RCC 7860 (cell line): ENCODE measurements around the gene TBC1D7.
"Not testable (repeated sequence)": the region's sequence is repeated elsewhere in the genome, so short reads cannot be mapped to it uniquely, and the experiment has no call there.

Source experiments
- DNase-seq: peaks from one replicate; pipeline ENCODE4 v3.0.0-alpha.2; 2015; ENCODE audit warnings: low spot score
- FAIRE-seq: peaks from 2 replicates; lab custom pipeline; 2012; peaks lifted over from hg19 to GRCh38; lab: Jason Lieb, UNC

TBC1D7 gene

GRCh38 chr6:13326031-13326586 lies 2.2 kb downstream of the TBC1D7 start:
- DNase-seq = not testable (repeated sequence)

GRCh38 chr6:13319891-13320564 lies 8.3 kb downstream of the TBC1D7 start:
- FAIRE-seq = no peak

More at GRCh38 chr6:13326031-13326586, 2.2 kb downstream of the TBC1D7 start:
- not testable (repeated sequence) for FAIRE-seq

DNA sequence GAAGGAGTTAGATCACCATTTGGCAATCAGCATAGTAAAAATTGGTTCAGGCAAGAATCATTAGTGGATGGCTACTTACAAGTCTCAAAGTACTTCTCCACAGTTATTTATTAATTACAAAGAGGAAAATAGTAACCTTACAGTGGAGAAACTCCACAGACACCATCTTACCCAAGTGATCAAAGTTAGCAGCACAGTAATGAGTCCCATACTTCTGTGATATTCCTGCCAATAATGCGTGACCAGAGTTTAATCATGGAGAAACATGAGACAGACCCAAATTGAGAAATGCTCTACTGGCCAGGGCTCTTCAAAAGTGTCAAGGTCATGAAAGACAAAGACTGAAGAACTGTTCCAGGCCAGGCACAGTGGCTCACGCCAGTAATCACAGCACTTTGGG lies 9.5 kb downstream of the TBC1D7 start:
- FAIRE-seq (no peak), DNase-seq (no peak)

More at GRCh38 chr6:13319891-13320564, 8.3 kb downstream of the TBC1D7 start:
- no peak for DNase-seq

DNA sequence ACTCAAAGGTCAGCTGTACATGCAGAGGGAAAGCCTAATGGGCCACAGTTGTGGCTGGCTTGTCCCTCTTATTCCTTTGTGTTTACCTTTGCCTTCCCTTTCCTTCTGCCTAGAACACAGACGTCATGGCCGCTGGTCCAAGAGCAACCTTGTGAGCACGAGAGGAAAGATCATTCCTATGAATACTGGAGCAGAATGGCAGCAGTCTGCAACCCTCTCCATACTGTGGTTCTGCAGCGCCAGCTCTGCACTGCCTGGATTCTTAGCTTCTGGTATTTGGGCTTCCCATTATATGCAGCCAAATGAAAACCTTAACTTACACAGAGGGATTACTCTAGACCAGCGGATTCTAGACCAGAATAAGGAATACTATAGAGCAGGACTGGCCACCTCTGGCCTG lies 12.4 kb downstream of the TBC1D7 start:
- no peak for FAIRE-seq
- DNase-seq = no peak

DNA sequence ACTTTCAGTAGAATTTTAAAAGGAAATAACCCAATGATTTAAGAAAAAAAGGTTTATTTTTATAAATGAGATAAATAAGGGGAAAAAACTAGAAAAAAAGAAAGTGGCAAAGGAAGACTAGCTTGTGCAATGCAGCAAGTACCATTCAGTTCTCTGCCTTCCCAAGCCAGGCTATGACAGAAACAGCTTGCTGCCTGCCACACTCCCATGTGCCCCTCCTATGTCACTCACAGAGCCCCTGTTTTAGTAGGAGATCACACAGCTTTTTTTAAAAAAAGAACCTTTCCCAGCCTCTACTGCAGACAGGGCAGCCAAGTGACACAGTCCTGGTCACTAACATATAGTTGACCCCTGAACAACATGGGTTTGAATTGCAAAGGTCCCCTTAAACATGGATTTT lies 13.5 kb downstream of the TBC1D7 start:
- no peak for FAIRE-seq
- DNase-seq = no peak

GRCh38 chr6:13311155-13311554 lies 17.2 kb downstream of the TBC1D7 start:
- DNase-seq (no peak), FAIRE-seq (no peak)

GRCh38 chr6:13308332-13308731 lies 20.0 kb downstream of the TBC1D7 start:
- DNase-seq (no peak), FAIRE-seq (no peak)

- DNase-seq (peak; percentile 87), FAIRE-seq (peak; percentile 95)
These were observed 20.8 kb downstream of the TBC1D7 start for GRCh38 chr6:13307508-13307995.

DNA sequence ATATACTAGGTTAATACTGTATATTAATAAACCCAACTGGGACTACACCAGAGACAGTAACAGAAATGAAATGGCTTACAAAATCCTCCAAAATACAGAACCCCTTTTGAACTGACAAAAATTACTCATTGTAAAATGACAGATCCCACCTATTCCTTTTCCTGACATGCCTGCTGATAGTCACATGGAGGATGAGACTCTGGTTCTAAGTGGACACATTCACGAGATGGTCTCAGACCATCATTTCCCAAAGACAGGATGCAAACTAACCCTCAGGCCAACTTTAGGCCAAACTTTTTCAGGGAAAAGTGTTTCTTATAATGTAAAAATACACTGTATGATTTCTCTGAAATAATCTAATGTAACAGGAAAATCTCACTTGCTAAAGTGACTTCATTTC lies 22.5 kb downstream of the TBC1D7 start:
- FAIRE-seq (no peak), DNase-seq (no peak)

GRCh38 chr6:13305288-13305687 lies 23.0 kb downstream of the TBC1D7 start:
- FAIRE-seq (no peak), DNase-seq (no peak)

DNA sequence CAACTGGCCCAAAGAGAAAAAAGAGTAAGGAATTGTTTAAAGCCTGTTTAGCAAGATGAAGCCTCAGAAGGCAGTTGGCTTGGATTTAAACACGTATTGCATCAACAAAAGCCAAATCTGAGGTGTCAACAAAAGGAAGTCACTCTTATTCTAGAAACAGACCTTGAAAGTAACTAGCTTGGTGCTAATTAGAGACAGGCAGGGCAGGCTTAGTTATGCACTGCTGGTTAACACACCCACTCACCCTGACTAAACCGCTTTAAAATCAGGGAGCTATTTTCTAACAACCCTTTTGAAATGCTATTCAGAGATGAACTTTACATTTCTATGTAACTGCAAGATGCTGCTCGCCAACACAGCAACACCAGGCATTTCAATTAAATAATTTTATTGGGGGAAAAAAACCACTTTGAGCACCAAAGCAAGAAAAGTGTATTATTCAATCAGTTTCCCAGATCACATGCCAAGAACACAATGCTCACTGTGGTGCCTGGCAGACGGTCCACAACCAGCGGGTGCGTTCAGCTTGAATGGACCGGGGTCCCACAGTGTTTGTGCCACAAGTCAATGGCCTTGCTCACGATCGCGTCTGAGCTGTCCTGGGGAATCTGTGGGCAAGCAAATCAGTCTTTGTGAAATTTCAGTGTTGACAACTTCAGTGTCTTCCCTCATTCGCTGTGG lies 23.6 kb downstream of the TBC1D7 start:
- DNase-seq (peak; percentile 14), FAIRE-seq (no peak)

DNA sequence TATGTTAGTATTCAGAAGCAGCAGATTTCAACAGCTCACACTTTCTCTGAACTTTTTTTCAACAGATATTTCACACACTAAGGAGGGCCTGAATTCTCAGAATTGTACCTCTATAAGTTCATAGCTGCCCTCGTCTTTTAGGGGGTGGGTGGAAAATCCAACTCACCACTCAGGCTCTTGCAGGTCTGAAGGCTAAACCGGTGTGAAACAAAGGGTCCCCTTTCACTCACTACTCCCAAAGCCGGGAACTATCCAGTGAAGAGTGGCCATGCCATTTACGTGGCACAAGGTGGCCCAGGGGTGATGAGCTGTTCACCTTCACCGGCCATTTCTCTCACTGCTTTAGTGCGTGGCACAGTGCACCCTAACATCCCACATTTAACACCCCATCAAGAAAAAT lies 24.2 kb downstream of the TBC1D7 start:
- no peak for FAIRE-seq

DNA sequence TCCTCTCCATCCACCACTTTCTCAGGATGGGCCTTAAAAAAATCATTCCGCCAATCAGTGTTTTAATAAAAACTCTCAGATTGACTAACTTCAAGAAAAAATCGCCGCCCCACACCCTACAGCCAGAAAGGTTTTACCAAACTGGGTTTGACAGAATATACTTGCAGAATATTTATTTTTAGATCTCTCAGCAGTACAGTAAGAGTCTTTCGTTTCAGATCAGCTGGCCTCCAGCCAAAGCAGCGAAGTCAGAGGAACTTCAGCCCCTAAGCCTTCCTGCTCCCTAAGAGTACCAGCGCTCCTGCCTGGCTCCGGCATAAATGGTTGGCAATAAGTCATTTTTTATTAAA lies 24.7 kb downstream of the TBC1D7 start:
- no peak for FAIRE-seq
- DNase-seq = peak; percentile 30

More for the DNA sequence above, 24.2 kb downstream of the TBC1D7 start:
- no peak for DNase-seq

DNA sequence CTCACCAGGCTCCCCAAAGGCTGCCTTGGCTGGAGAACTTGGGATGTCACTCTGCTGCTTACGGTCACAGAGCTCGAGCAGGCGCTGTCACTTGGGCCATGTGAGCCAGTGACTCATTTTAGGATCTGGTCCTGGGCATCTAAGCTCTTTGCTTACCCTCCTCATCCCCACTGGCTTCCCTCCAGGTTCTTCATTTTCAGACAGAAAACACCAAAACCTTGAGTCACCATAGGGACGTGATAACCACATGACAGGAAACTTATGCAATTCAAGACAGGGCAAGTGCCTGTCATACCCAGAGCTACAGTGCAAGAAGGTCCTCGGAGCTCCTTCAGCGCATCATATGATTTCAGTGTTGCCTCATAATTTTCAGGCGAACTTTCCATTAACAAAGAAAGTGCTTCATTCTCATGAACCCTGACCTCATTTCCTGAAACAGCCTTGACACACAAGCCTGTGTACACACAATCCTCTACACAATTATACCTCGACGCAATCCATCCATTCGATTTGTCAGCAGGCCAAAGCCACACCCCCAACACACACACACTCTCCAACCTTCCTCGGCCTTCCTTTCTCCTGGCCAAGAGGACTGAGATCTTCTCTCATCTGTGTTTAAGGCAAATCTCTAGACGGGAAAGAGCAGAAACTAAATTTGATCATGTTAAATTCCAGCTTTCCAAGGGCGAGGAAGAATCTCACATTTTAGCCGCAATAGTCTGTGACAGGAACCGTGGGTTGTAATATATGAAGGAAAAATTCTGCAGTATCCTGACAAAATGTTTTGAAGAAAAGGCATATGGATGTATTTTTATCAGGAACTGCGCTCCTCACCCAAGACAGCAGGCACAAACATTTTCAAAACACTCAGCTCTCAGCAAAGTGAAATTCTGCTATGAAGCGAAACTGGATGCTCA lies 25.3 kb downstream of the TBC1D7 start:
- DNase-seq = peak; percentile 96
- peak; percentile 88 for FAIRE-seq

DNA sequence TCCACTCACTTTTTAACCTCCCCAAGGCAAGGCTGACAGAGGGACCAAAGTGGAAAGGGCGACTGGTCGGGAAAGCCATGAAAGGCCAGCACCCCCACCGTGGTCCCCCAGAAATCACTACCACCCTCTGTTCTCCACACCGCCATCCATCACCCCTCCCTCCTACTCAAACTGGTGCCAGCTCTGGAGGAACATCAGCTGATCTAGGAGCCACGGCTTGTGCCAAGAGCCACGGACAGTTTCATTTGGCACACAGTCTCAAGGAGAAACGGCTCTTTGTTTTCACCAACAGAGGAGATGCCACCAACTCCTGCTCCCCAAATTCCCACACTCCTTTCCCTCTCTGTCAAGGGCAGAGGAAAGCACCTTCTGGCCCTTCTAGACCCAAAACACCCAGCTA lies 26.0 kb downstream of the TBC1D7 start:
- FAIRE-seq = no peak

DNA sequence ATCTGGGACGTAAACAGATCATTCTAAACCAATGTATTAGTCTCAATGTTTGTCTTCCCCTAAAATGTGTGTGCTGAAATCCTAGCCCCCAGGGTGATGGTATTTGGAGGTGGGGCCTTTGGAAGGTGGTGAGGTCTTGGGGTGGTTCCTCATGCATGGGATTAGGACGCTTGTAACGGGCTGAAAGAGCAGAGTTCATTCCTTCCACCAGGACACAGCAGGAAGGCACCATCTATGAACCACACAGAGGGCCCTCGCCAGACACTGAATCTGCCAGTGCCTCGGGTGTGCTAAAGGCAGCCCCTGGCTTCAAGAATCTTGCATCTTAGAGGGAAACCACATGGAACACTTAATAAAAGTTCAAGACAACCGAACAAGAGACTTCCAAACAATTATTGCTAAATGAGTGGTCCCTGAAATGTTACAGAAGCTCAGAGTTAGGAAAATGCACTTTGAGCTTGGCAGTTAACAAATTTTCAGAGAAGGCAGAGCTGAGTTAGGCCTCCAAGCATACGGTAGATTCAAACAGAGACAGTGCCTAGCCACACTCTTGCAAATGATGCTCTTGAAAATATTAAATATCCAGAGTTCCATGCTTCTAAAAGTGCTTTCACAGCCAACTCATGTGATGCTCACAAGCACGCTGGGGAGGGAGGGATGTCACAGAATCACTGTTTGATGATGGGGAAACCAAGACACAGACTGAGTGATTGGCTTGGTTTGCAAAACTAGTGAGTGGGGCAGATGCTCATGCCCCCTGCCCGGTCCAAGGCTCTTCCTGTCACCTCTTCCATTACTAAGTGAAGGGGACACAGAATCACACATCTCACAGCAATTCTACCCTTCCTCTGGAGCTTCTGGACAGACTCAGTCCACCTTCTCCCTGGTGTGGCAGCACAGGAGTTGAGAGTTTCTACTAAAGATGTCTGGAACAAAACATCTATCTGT lies 27.4 kb downstream of the TBC1D7 start:
- FAIRE-seq = no peak

More for the DNA sequence above, 26.0 kb downstream of the TBC1D7 start:
- no peak for DNase-seq

GRCh38 chr6:13299918-13300317 lies 28.4 kb downstream of the TBC1D7 start:
- DNase-seq (no peak), FAIRE-seq (no peak)

More for the DNA sequence above, 27.4 kb downstream of the TBC1D7 start:
- DNase-seq = no peak

DNA sequence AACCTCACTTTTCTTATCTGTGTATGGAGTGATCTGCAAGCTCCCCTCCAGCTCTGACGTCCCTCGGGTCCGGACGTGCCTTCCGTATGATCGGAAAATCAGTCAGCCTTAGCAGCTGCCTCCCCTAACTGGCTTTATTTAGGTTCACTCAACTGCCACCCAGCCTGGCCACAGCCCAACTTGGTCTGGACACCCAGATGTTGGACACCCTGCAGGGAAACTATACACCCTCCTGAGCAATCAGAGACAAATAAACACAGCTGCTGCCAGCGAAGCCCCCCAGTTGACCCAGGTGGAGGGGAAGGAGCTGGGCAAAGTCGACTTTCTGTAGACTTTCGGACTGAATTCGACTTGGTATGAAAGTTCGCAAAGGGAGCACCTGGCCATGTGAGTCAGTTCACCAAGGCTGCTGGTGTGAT lies 28.9 kb downstream of the TBC1D7 start:
- FAIRE-seq = no peak
- no peak for DNase-seq

DNA sequence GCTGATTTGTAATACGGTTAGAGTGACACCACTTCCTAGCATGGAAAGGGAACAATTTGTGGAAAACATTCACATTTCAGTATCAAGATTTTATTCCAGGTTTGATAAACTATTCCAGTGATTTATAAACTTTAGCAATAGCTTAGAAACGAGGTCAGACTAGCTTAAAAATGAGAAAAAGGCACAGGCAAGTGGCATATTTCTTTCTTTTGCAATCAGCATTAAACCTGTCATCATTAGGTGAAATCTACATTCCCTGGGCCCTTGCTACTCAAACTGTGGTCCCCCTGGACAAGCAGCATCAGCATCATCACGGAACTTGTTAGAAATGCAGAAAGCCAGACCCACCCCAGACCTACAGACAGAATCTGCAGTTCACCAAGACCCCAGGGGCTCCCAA lies 29.9 kb downstream of the TBC1D7 start:
- DNase-seq (no peak), FAIRE-seq (no peak)

DNA sequence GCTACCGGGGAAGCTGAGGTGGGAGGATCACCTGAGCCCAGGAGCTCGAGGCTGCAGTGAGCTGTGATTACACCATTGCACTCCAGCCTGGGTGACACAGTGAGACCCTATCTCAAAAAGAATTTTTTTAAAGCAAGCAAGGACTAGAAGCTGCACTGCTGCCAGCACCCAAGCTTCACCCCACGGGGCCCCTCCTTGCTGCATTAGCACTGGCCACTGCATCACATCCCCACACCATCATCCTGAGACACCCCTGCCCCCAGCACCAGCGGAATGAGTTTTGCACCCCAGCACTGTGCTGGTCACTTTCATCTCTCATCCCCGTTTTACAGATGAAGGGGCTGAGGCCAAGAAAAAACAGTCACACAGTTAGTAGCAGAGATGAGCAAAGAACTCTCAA lies 30.9 kb downstream of the TBC1D7 start:
- FAIRE-seq = no peak
- DNase-seq = no peak
